H1 (cell line): ENCODE data around the gene TBC1D22A. TPM values are rescaled to one million over a fixed set of nuclear protein-coding genes. Genes with fewer than 3 reads are reported as not detected.

ENCODE experiments used
- CTCF ChIA-PET: fragments of 300-600 bp; sonication (Branson Sonifier 250); formaldehyde crosslinking; loops from one replicate; lab custom pipeline; 2021; ENCODE audit not compliant: partially characterized antibody; lab: Charles Lee
- POLR2A ChIA-PET: fragments of 300-600 bp; sonication (Branson Sonifier 250); formaldehyde crosslinking; loops from one replicate; lab custom pipeline; 2021; ENCODE audit warnings: inconsistent platforms; ENCODE audit not compliant: partially characterized antibody; lab: Charles Lee
- DNase-seq, 2 experiments: peaks; one replicate each; pipeline versions ENCODE4 v3.0.0 to v3.0.0-alpha.2; 2010 to 2022; ENCODE audit warnings: low spot score in 2 of 2, low read depth in 1 of 2, mixed read lengths in 1 of 2
- FAIRE-seq: peaks from 2 replicates; lab custom pipeline; 2011; peaks lifted over from hg19 to GRCh38; lab: Jason Lieb, UNC
- H2AFZ ChIP-seq: 2 replicates; pipeline ENCODE4 v1.8.1; 2012; ENCODE audit warnings: low read length, inconsistent platforms
- H2AK5ac ChIP-seq: 2 replicates; pipeline ENCODE4 v1.6.1; 2013; ENCODE audit warnings: low read depth, low read length
- H2BK120ac ChIP-seq: replicated peaks from 2 replicates; pipeline ENCODE3; 2013; ENCODE audit warnings: low read depth, low read length, inconsistent platforms
- H2BK12ac ChIP-seq: 2 replicates; pipeline ENCODE4 v1.6.1; 2013; ENCODE audit warnings: low read depth, low read length
- H2BK15ac ChIP-seq: 2 replicates; pipeline ENCODE4 v1.6.1; 2013; ENCODE audit warnings: low read length
- H2BK20ac ChIP-seq: 2 replicates; pipeline ENCODE4 v1.6.1; 2013; ENCODE audit warnings: low read length
- H2BK5ac ChIP-seq: 2 replicates; pipeline ENCODE4 v1.6.1; 2013; ENCODE audit warnings: low read depth, low read length
- H3K14ac ChIP-seq: 2 replicates; pipeline ENCODE4 v1.6.1; 2013; ENCODE audit warnings: inconsistent platforms; ENCODE audit not compliant: insufficient read length
- H3K18ac ChIP-seq: 2 replicates; pipeline ENCODE4 v1.6.1; 2013; ENCODE audit warnings: low read length; ENCODE audit errors: extremely low read depth
- H3K23ac ChIP-seq: 2 replicates; pipeline ENCODE4 v1.6.1; 2013; ENCODE audit warnings: inconsistent platforms; ENCODE audit not compliant: insufficient read length
- H3K23me2 ChIP-seq: 2 replicates; pipeline ENCODE4 v1.6.1; 2013; ENCODE audit warnings: low read depth, low read length
- H3K27ac ChIP-seq: 2 replicates; pipeline ENCODE4 v1.6.1; 2011; ENCODE audit warnings: low read depth, low read length, inconsistent platforms
- H3K27me3 ChIP-seq, 4 experiments: replicated peaks in 1 of 4; 1 replicate in 1 of 4; 2 replicates in 3 of 4; pipeline versions ENCODE4 v1.6.1 to v1.8.1; 2011 to 2013; ENCODE audit warnings: low read length in 3 of 4, mild to moderate bottlenecking in 3 of 4, inconsistent platforms in 2 of 4, mixed read lengths in 2 of 4, moderate library complexity in 1 of 4; ENCODE audit not compliant: control insufficient read depth in 3 of 4, insufficient read depth in 3 of 4; ENCODE audit errors: extremely low read depth in 1 of 4
- H3K36me3 ChIP-seq, 4 experiments: 2 replicates each; pipeline versions ENCODE4 v1.6.1 to v1.8.1; 2011 to 2013; ENCODE audit warnings: mild to moderate bottlenecking in 4 of 4, low read length in 3 of 4, moderate library complexity in 2 of 4, control low read depth in 1 of 4, inconsistent platforms in 1 of 4; ENCODE audit not compliant: insufficient read depth in 4 of 4, control insufficient read depth in 2 of 4
- H3K4ac ChIP-seq: replicated peaks from 2 replicates; pipeline ENCODE3; 2013; ENCODE audit warnings: low read length, low read depth, mixed read lengths, inconsistent platforms; ENCODE audit not compliant: insufficient read length
- H3K4me1 ChIP-seq, 4 experiments: replicated peaks in 1 of 4; 1 replicate in 1 of 4; 2 replicates in 3 of 4; pipeline versions ENCODE4 v1.6.1 to v1.8.1; 2011 to 2013; ENCODE audit warnings: low read length in 3 of 4, inconsistent platforms in 2 of 4, mixed read lengths in 1 of 4; ENCODE audit not compliant: insufficient read depth in 4 of 4, control insufficient read depth in 3 of 4
- H3K4me2 ChIP-seq, 2 experiments: 2 replicates each; pipeline versions ENCODE4 v1.6.1 to v1.8.1; 2011 to 2013; ENCODE audit warnings: low read depth in 2 of 2, low read length in 2 of 2, control low read depth in 1 of 2, inconsistent platforms in 1 of 2, mild to moderate bottlenecking in 1 of 2; ENCODE audit not compliant: insufficient read depth in 1 of 2
- H3K4me3 ChIP-seq, 4 experiments: fragments of 200-600, 300-600 bp in 1 of 4; sonication (generic), shearing (Covaris generic), sonication (Bioruptor Twin) in 1 of 4; 2 replicates each; pipeline versions ENCODE4 v1.5.1 to v1.8.1; 2011 to 2016; ENCODE audit warnings: low read length in 4 of 4, low read depth in 3 of 4, control low read depth in 2 of 4, inconsistent platforms in 2 of 4, mild to moderate bottlenecking in 2 of 4, mixed read lengths in 1 of 4, moderate library complexity in 1 of 4; ENCODE audit not compliant: insufficient read depth in 2 of 4; ENCODE audit errors: extremely low read depth in 1 of 4
- H3K56ac ChIP-seq: replicated peaks from 2 replicates; pipeline ENCODE3; 2013; ENCODE audit warnings: low read depth, mild to moderate bottlenecking, mixed read lengths, low read length, inconsistent platforms; ENCODE audit not compliant: insufficient read length
- H3K79me1 ChIP-seq: 2 replicates; pipeline ENCODE4 v1.6.1; 2013; ENCODE audit warnings: low read depth, low read length, control low read depth
- H3K79me2 ChIP-seq, 2 experiments: 2 replicates each; pipeline versions ENCODE4 v1.6.1 to v1.8.1; 2012 to 2013; ENCODE audit warnings: low read length in 2 of 2, mild to moderate bottlenecking in 2 of 2, inconsistent platforms in 1 of 2; ENCODE audit not compliant: insufficient read depth in 2 of 2, control insufficient read depth in 1 of 2
- H3K9ac ChIP-seq, 4 experiments: replicated peaks in 1 of 4; 1 replicate in 1 of 4; 2 replicates in 3 of 4; pipeline versions ENCODE4 v1.6.1 to v1.8.1; 2011 to 2013; ENCODE audit warnings: low read depth in 3 of 4, low read length in 3 of 4, control low read depth in 2 of 4, mild to moderate bottlenecking in 2 of 4, moderate library complexity in 2 of 4, inconsistent platforms in 1 of 4; ENCODE audit errors: extremely low read depth in 1 of 4
- H3K9me3 ChIP-seq, 2 experiments: 2 replicates each; pipeline versions ENCODE4 v1.6.1 to v1.8.1; 2012 to 2013; ENCODE audit warnings: mild to moderate bottlenecking in 2 of 2, moderate library complexity in 2 of 2, control low read depth in 1 of 2, inconsistent platforms in 1 of 2, low read depth in 1 of 2, low read length in 1 of 2, mixed read lengths in 1 of 2; ENCODE audit not compliant: insufficient read depth in 2 of 2
- H4K20me1 ChIP-seq, 2 experiments: replicated peaks in 1 of 2; 2 replicates each; pipeline versions ENCODE3 to v1.8.1; 2011 to 2013; ENCODE audit warnings: inconsistent platforms in 2 of 2, low read length in 2 of 2, mild to moderate bottlenecking in 1 of 2; ENCODE audit not compliant: insufficient read depth in 2 of 2, control insufficient read depth in 1 of 2
- H4K5ac ChIP-seq: 2 replicates; pipeline ENCODE4 v1.6.1; 2013; ENCODE audit warnings: low read length, low read depth, mixed read lengths, inconsistent platforms; ENCODE audit not compliant: insufficient read length
- H4K8ac ChIP-seq: 2 replicates; pipeline ENCODE4 v1.8.0; 2013; ENCODE audit warnings: mild to moderate bottlenecking, moderate library complexity, low read length, inconsistent platforms; ENCODE audit not compliant: insufficient read depth; ENCODE audit errors: extremely low read depth
- H4K91ac ChIP-seq: replicated peaks from 2 replicates; pipeline ENCODE3; 2013; ENCODE audit warnings: low read length, mixed read lengths, inconsistent platforms; ENCODE audit not compliant: insufficient read length
- ASH2L ChIP-seq: fragments of 200-600, 300-600 bp; sonication (generic); IDR thresholded peaks from one replicate; pipeline ENCODE4 v1.7.1; 2017; ENCODE audit warnings: low read length
- BACH1 ChIP-seq: IDR thresholded peaks from 2 replicates; pipeline ENCODE4 v1.6.1; 2012; ENCODE audit warnings: low read length, improper control_type of control experiment
- CBX5 ChIP-seq: fragments of 300-800, 300-1000 bp; sonication (generic); IDR thresholded peaks from 2 replicates; pipeline ENCODE4 v1.7.1; 2016; ENCODE audit warnings: antibody characterized with exemption, low read length, low read depth
- CREB1 ChIP-seq: IDR thresholded peaks from 2 replicates; pipeline ENCODE4 v1.6.1; 2012; ENCODE audit warnings: inconsistent platforms
- GABPA ChIP-seq: IDR thresholded peaks from 2 replicates; pipeline ENCODE4 v1.6.1; 2011; ENCODE audit warnings: mild to moderate bottlenecking, low read length, moderate library complexity, borderline replicate concordance; ENCODE audit not compliant: insufficient read depth
- KDM5A ChIP-seq: fragments of 200-600 bp; IDR thresholded peaks from 2 replicates; pipeline ENCODE4 v1.7.1; 2012; ENCODE audit warnings: mild to moderate bottlenecking, low read length, inconsistent platforms, mixed read lengths
- NANOG ChIP-seq: IDR thresholded peaks from 2 replicates; pipeline ENCODE4 v1.6.1; 2011; ENCODE audit warnings: low read length, low read depth, mild to moderate bottlenecking, inconsistent platforms; ENCODE audit not compliant: insufficient read depth, poor library complexity, severe bottlenecking
- PHF8 ChIP-seq: fragments of 200-600 bp; sonication (generic); conservative IDR thresholded peaks from 2 replicates; pipeline ENCODE4 v1.7.1; 2012; ENCODE audit warnings: low read depth, mild to moderate bottlenecking, inconsistent platforms, low read length, moderate library complexity
- SP4 ChIP-seq: IDR thresholded peaks from 2 replicates; pipeline ENCODE4 v1.6.1; 2012; ENCODE audit warnings: low read length, inconsistent platforms
- SUZ12 ChIP-seq: fragments of 200-600 bp; sonication (generic); IDR thresholded peaks from 2 replicates; pipeline ENCODE4 v1.6.1; 2012; ENCODE audit warnings: mild to moderate bottlenecking, inconsistent platforms, low read length, moderate library complexity, mixed read lengths
- TAF7 ChIP-seq: optimal IDR thresholded peaks from 2 replicates; pipeline ENCODE3; 2011; ENCODE audit warnings: low read depth, mild to moderate bottlenecking, inconsistent platforms, low read length, moderate library complexity, borderline replicate concordance
- WGBS, 2 experiments: shearing (Covaris generic) in 1 of 2; methylation state at CpG; one replicate each; pipeline versions ENCODE4 v1.1.6 to v1.1.7; 2013 to 2015; ENCODE audit warnings: low lambda C conversion rate in 2 of 2, mixed read lengths in 2 of 2, inconsistent platforms in 1 of 2, low coverage in 1 of 2, missing lambda C conversion rate in 1 of 2; ENCODE audit not compliant: insufficient replicate concordance in 2 of 2, insufficient coverage in 1 of 2, insufficient read length in 1 of 2; ENCODE audit errors: extremely low coverage in 1 of 2, missing lambda C conversion rate in 1 of 2; 5-methylcytosine and 5-hydroxymethylcytosine counted together
- polyA plus RNA-seq, 7 experiments: library from polyadenylated mRNA; depleted of rRNA in 3 of 7; stranded (reverse) in 5 of 7; unstranded in 2 of 7; fragments of >200 nt in 5 of 7; fragments of 200-250 nt in 2 of 7; gene quantifications; 1 replicate in 5 of 7; 2 replicates in 1 of 7; 4 replicates in 1 of 7; pipeline versions ENCODE4 v1.2.1 to v1.2.3, GENCODE V29; 2011 to 2013; ENCODE audit warnings: missing spikeins in 2 of 7, mixed read lengths in 2 of 7
- total RNA-seq: library from RNA; stranded (reverse); fragmentation: NEBNext Ultra II Directional; extraction: Animal tissue kit (Norgen Biotek cat#: 25700); gene quantifications from 2 replicates; pipeline ENCODE4 v1.2.1, GENCODE V29; 2021
- TF ChIP-seq, protein P1 (sequence below): IDR thresholded peaks from 2 replicates; pipeline ENCODE4 v1.6.1; 2012; ENCODE audit warnings: inconsistent platforms
- TF ChIP-seq, protein P2 (sequence below): IDR thresholded peaks from 2 replicates; pipeline ENCODE4 v1.6.1; 2012; ENCODE audit warnings: inconsistent platforms

TBC1D22A gene
- total and polyA plus RNA-seq, 2 of the 8 experiments (the other 6 are each of a cell fraction or from before 2014, with no cell fraction given): 11.9 to 18.4 TPM

- Histone ChIP-seq H2BK12ac (no peak overlapping the region), H3K9ac (no peak overlapping the region), H3K4ac (no peak overlapping the region), H2BK5ac (no peak overlapping the region), H3K23ac (no peak overlapping the region), H3K9me3 (peaks cover 0 to 15% of the 10 kb centered on the region in 2 experiments; a peak in 3 of 4 replicates), H2BK20ac (no peak overlapping the region), H3K56ac (no peak overlapping the region), H3K4me1 (peaks cover 0 to 8% (median 3%) of the 10 kb centered on the region in 4 experiments; a peak in 3 of 7 replicates), H3K27me3 (no peaks in the 10 kb centered on the region), H3K23me2 (0 out of 2 replicates have a peak, but pooled peaks cover 2% of the 10 kb centered on the region), H3K4me2 (no peak overlapping the region), H3K79me1 (peaks cover 6% of the 10 kb centered on the region), H4K91ac (no peak overlapping the region), H3K14ac (no peak overlapping the region), H2AK5ac (no peak overlapping the region), H2AFZ (no peak overlapping the region), H3K18ac (no peak overlapping the region), H4K8ac (no peak overlapping the region), H3K36me3 (peaks cover 0 to 7% (median 0%) of the 10 kb centered on the region in 4 experiments; a peak in 2 of 8 replicates), H4K20me1 (peaks cover 0 to 4% of the 10 kb centered on the region in 2 experiments), H2BK15ac (no peak overlapping the region), H4K5ac (no peak overlapping the region), H3K79me2 (0 out of 4 replicates have a peak, but pooled peaks cover 0 to 5% of the 10 kb centered on the region in 2 experiments), H2BK120ac (no peak overlapping the region), H3K27ac (no peak overlapping the region), H3K4me3 (no peak overlapping the region)
- WGBS, 2 experiments: 64% methylated on average over 6 of the region's 6 CpGs; no CpG with 5 or more reads in 1 of the 2 experiments
- POLR2A ChIA-PET: interaction anchor here (1.8 kb wide), 1 partner anchor 9 kb away, joined by 4 read pairs; no protein-coding TSS in a partner anchor
- CTCF ChIA-PET: interaction anchor here (0.7 to 3.8 kb wide), 26 partner anchors 9 to 1660 kb away, joined by 3 to 19 read pairs (median 3); no protein-coding TSS in a partner anchor
- DNase-seq: peak; percentile 39 to 63
- peak; percentile 81 for FAIRE-seq
- TF ChIP-seq, protein P1, sequence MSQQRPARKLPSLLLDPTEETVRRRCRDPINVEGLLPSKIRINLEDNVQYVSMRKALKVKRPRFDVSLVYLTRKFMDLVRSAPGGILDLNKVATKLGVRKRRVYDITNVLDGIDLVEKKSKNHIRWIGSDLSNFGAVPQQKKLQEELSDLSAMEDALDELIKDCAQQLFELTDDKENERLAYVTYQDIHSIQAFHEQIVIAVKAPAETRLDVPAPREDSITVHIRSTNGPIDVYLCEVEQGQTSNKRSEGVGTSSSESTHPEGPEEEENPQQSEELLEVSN: no peak
- TF ChIP-seq CREB1: no peak
- no peak for TF ChIP-seq BACH1
- TF ChIP-seq ASH2L: no peak
- no peak for TF ChIP-seq TAF7
- no peak for TF ChIP-seq CBX5
- no peak for TF ChIP-seq SP4
- no peak for TF ChIP-seq PHF8
- no peak for TF ChIP-seq SUZ12
- no peak for TF ChIP-seq NANOG
- TF ChIP-seq, protein P2, sequence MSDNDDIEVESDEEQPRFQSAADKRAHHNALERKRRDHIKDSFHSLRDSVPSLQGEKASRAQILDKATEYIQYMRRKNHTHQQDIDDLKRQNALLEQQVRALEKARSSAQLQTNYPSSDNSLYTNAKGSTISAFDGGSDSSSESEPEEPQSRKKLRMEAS: peak; percentile 59
- no peak for TF ChIP-seq KDM5A
- no peak for TF ChIP-seq GABPA
Measured at GRCh38 chr22:46833228-46833627, 70.8 kb downstream of the TBC1D22A start.
